ENCODE measurements around the gene TMEM231. TPM values are rescaled to one million over a fixed set of nuclear protein-coding genes. Genes with fewer than 3 reads are reported as not detected.

Gene TMEM231
- total RNA-seq, 4 donors from 2014 or later: 3.6 to 22.2 (median 10.9) TPM

DNA sequence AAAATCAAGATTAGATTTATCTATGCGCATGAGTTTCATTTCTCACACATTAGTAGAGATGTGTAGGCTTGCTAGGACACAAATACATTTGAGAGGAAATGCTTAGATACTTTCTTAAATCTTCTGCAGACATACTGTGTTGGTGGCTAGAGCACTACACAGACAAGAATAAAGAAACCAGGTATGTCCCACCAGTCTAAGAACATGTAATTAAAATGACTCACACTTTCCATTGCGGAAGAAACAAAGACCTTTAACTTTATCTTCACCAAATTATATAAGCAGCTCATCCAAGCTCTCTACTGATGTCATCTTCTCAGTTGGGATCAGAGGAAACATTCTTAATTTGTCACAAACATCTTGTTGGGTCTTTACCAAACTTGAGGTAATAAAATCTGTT, 22.7 kb upstream of the TMEM231 start:
- H3K4me3 ChIP-seq (replicated peaks in 1 of 3): no peak overlapping the region
- no peaks in the 10 kb centered on the region for H3K4me1 ChIP-seq
- no peaks in the 10 kb centered on the region for H3K27me3 ChIP-seq
- DNase-seq: no peak
- peaks cover 41 to 43% of the 10 kb centered on the region in 2 donors for H3K36me3 ChIP-seq
- intact Hi-C loops (cut with DNase I): no loop called here
- H3K9me3 ChIP-seq: no peaks in the 10 kb centered on the region
- 97 to 99% methylated on average over 2 of the region's 2 CpGs for WGBS, 2 donors
- TF ChIP-seq, protein P1, sequence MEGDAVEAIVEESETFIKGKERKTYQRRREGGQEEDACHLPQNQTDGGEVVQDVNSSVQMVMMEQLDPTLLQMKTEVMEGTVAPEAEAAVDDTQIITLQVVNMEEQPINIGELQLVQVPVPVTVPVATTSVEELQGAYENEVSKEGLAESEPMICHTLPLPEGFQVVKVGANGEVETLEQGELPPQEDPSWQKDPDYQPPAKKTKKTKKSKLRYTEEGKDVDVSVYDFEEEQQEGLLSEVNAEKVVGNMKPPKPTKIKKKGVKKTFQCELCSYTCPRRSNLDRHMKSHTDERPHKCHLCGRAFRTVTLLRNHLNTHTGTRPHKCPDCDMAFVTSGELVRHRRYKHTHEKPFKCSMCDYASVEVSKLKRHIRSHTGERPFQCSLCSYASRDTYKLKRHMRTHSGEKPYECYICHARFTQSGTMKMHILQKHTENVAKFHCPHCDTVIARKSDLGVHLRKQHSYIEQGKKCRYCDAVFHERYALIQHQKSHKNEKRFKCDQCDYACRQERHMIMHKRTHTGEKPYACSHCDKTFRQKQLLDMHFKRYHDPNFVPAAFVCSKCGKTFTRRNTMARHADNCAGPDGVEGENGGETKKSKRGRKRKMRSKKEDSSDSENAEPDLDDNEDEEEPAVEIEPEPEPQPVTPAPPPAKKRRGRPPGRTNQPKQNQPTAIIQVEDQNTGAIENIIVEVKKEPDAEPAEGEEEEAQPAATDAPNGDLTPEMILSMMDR (IDR thresholded peaks at IDR 0.05): no peak
- no peak for TF ChIP-seq POLR2A (IDR thresholded peaks at IDR 0.05)
- H3K27ac ChIP-seq: no peak overlapping the region

DNA sequence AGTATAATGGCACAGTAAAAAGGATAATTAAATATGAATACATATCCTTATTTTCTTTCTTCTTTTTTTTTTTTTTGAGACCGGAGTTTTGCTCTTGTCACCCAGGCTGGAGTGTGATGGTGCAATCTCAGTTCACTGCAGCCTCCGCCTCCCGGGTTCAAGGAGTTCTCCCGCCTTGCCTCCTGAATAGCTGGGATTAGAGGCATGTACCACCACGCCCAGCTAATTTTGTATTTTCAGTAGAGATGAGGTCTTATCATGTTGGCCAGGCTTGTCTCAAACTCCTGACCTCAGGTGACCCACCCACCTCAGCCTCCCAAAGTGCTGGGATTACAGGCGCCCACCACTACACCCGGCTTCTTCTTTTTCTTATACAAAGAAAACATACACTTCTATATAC, 22.2 kb upstream of the TMEM231 start:
- H3K27ac ChIP-seq: no peak overlapping the region
- WGBS, 2 donors: 94 to 99% methylated on average over 7 of the region's 7 CpGs
- no peaks in the 10 kb centered on the region for H3K27me3 ChIP-seq
- peaks cover 41 to 46% of the 10 kb centered on the region in 2 donors for H3K36me3 ChIP-seq
- intact Hi-C loops (cut with DNase I): no loop called here
- H3K9me3 ChIP-seq: no peaks in the 10 kb centered on the region
- TF ChIP-seq, protein P1 (IDR thresholded peaks at IDR 0.05): no peak
- no peaks in the 10 kb centered on the region for H3K4me1 ChIP-seq
- no peak overlapping the region for H3K4me3 ChIP-seq (replicated peaks in 1 of 3)
- no peak for DNase-seq

DNA sequence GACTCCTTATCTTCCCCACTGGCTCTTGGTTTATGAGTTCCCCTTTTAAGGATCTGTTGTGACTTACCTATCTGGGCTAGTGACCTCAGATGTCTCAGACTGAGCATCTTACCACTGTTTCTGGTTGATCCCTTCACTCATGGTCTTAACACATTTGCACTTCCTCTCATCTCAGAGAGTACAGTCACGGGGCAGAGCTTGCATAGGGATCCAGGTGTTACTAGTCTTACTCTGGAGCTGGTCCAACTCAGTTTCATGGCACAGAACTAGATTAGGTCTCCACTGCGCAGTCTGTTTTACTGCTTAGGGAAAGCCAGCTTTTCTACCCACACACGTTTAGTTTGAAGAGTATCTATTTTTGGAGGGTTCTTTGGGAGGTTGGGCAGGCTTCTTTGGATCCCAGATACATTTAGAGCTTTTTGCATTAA, 20.3 kb upstream of the TMEM231 start:
- Histone ChIP-seq H3K36me3 (peaks cover 55 to 57% of the 10 kb centered on the region in 2 donors), H3K4me1 (no peaks in the 10 kb centered on the region), H3K4me3 (replicated peaks in 1 of 3) (no peak overlapping the region), H3K27ac (no peak overlapping the region), H3K27me3 (no peaks in the 10 kb centered on the region), H3K9me3 (no peaks in the 10 kb centered on the region)
- intact Hi-C loops (cut with DNase I): no loop called here
- WGBS, 2 donors: 71 to 77% methylated on average over 3 of the region's 3 CpGs
- TF ChIP-seq POLR2A (IDR thresholded peaks at IDR 0.05): no peak
- TF ChIP-seq, protein P1 (IDR thresholded peaks at IDR 0.05): no peak
- no peak for DNase-seq

DNA sequence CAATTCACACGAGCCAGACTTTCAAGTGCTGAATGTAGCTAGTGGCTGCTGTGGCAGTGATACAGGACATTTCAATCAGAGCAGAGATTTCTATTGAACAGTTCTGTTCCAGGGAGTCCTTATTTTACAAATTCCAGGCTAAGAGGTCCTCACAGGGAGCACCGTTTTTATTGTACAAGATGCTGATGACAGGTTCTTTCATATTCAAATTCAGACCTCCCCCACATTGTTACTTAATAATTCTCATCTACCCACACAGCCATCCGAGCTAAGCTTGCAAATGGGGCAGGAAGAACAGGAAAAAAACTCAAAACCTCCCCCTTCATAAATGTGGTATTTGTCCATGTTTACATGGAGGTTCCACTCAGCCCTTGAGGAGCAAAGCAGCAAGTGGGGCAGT, 19.9 kb upstream of the TMEM231 start:
- Histone ChIP-seq H3K27me3 (no peaks in the 10 kb centered on the region), H3K9me3 (no peaks in the 10 kb centered on the region), H3K4me3 (replicated peaks in 1 of 3) (no peak overlapping the region), H3K36me3 (peaks cover 55 to 61% of the 10 kb centered on the region in 2 donors), H3K27ac (no peak overlapping the region), H3K4me1 (no peaks in the 10 kb centered on the region)
- no peak for DNase-seq
- WGBS, 2 donors: 76% methylated on average over 3 of the region's 3 CpGs
- intact Hi-C loops (cut with DNase I): no loop called here
- TF ChIP-seq POLR2A (IDR thresholded peaks at IDR 0.05): no peak
- TF ChIP-seq, protein P1 (IDR thresholded peaks at IDR 0.05): no peak

DNA sequence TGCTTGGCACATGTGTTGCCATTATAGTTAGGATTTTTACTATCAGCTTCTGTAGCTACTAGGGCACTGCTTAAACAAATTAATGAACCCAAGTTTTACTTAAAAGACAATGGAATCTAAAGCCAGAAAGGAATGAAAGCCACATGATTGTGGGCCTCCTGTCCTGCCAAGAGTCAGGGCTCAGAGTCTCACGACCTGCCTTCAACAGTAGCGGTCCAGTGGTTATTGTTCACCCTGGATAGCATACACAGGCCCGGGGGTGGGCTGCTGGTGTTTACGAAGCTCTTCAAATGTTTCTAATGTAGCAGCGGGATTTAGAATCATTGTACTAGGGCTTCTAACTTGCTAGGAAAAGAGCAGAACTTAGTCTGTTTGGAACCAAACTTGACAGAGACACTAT, 17.9 kb upstream of the TMEM231 start:
- intact Hi-C loops (cut with DNase I): no loop called here
- DNase-seq: no peak
- WGBS, 2 donors: 82 to 92% methylated on average over 5 of the region's 5 CpGs
- Histone ChIP-seq H3K27ac (no peak overlapping the region), H3K4me1 (no peaks in the 10 kb centered on the region), H3K9me3 (no peaks in the 10 kb centered on the region), H3K4me3 (replicated peaks in 1 of 3) (no peak overlapping the region), H3K36me3 (peaks cover 65 to 66% of the 10 kb centered on the region in 2 donors), H3K27me3 (no peaks in the 10 kb centered on the region)
- TF ChIP-seq, protein P1 (IDR thresholded peaks at IDR 0.05): no peak
- no peak for TF ChIP-seq POLR2A (IDR thresholded peaks at IDR 0.05)
